IMR-90 (cell line): ENCODE data around the gene TPTE. TPM values are rescaled to one million over a fixed set of nuclear protein-coding genes. Genes with fewer than 3 reads are reported as not detected.
"Not testable (repeated sequence)": the region's sequence is repeated elsewhere in the genome, so short reads cannot be mapped to it uniquely, and the experiment has no call there.

Experiments
- ATAC-seq: fragments of 200-7000 bp; cut with Tn5 transposase; 2 replicates; pipeline ENCODE4 v1.9.1; 2020; ENCODE audit warnings: low read depth, mild to moderate bottlenecking, moderate library complexity
- BruUV-seq: library from RNA; stranded (reverse); fragments of 400-500 nt; replicated peaks from 2 replicates; lab custom pipeline; 2021; lab: Mats Ljungman, UMichigan
- CTCF ChIA-PET: fragments of 300-600 bp; formaldehyde crosslinking; extraction: SDS; loops from one replicate; lab custom pipeline; 2021; ENCODE audit warnings: antibody characterized with exemption; lab: Yijun Ruan, JAX
- POLR2A ChIA-PET: fragments of 300-600 bp; sonication (Branson Sonifier 250); formaldehyde crosslinking; loops from one replicate; lab custom pipeline; 2022; ENCODE audit warnings: antibody characterized with exemption; ENCODE audit not compliant: unreplicated experiment; lab: Charles Lee
- DNase-seq: peaks from one replicate; pipeline ENCODE4 v3.0.0; 2013
- H2AFZ ChIP-seq: replicated peaks from 2 replicates; pipeline ENCODE3; 2013; ENCODE audit warnings: low read length, mild to moderate bottlenecking; ENCODE audit not compliant: poor library complexity
- H2AK5ac ChIP-seq: 2 replicates; pipeline ENCODE4 v1.6.1; 2013; ENCODE audit warnings: low read depth, low read length, inconsistent platforms
- H2AK9ac ChIP-seq: replicated peaks from 2 replicates; pipeline ENCODE3; 2013; ENCODE audit warnings: mild to moderate bottlenecking, low read depth, low read length, moderate library complexity; ENCODE audit not compliant: poor library complexity
- H2BK120ac ChIP-seq: 2 replicates; pipeline ENCODE4 v1.6.1; 2013; ENCODE audit warnings: low read depth, low read length, inconsistent platforms
- H2BK15ac ChIP-seq: 3 replicates; pipeline ENCODE4 v1.6.1; 2013; ENCODE audit warnings: low read depth, low read length, inconsistent platforms
- H2BK20ac ChIP-seq: 2 replicates; pipeline ENCODE4 v1.6.1; 2013; ENCODE audit warnings: low read depth, mild to moderate bottlenecking, inconsistent platforms, low read length, moderate library complexity
- H2BK5ac ChIP-seq: 2 replicates; pipeline ENCODE4 v1.6.1; 2013; ENCODE audit warnings: mild to moderate bottlenecking, low read depth, low read length, inconsistent platforms; ENCODE audit not compliant: poor library complexity, severe bottlenecking
- H3K14ac ChIP-seq: replicated peaks from 2 replicates; pipeline ENCODE4 v1.6.1; 2013; ENCODE audit warnings: low read depth, low read length, inconsistent platforms
- H3K18ac ChIP-seq: 2 replicates; pipeline ENCODE4 v1.6.1; 2013; ENCODE audit warnings: low read depth, low read length, control low read depth
- H3K23ac ChIP-seq: 2 replicates; pipeline ENCODE4 v1.6.1; 2013; ENCODE audit warnings: low read depth, low read length, inconsistent platforms
- H3K27ac ChIP-seq: 2 replicates; pipeline ENCODE4 v1.5.1; 2013; ENCODE audit warnings: mild to moderate bottlenecking, control low read depth, low read length; ENCODE audit not compliant: insufficient read depth
- H3K27me3 ChIP-seq: 2 replicates; pipeline ENCODE4 v1.6.1; 2013; ENCODE audit warnings: low read length; ENCODE audit not compliant: control insufficient read depth, insufficient read depth
- H3K36me3 ChIP-seq: 2 replicates; pipeline ENCODE4 v1.6.1; 2013; ENCODE audit warnings: low read length, mixed read lengths; ENCODE audit not compliant: control insufficient read depth, insufficient read depth
- H3K4ac ChIP-seq: 2 replicates; pipeline ENCODE4 v1.6.1; 2013; ENCODE audit warnings: low read depth, low read length, inconsistent platforms
- H3K4me1 ChIP-seq: 2 replicates; pipeline ENCODE4 v1.6.1; 2013; ENCODE audit warnings: low read length, mixed read lengths; ENCODE audit not compliant: control insufficient read depth, insufficient read depth
- H3K4me2 ChIP-seq: 2 replicates; pipeline ENCODE4 v1.6.1; 2013; ENCODE audit warnings: low read depth, mild to moderate bottlenecking, control low read depth, low read length, moderate library complexity
- H3K4me3 ChIP-seq: 2 replicates; pipeline ENCODE4 v1.5.1; 2013; ENCODE audit warnings: low read depth, mild to moderate bottlenecking, control low read depth, low read length, moderate library complexity; ENCODE audit not compliant: insufficient read depth
- H3K56ac ChIP-seq: 2 replicates; pipeline ENCODE4 v1.6.1; 2013; ENCODE audit warnings: low read length, inconsistent platforms; ENCODE audit not compliant: insufficient read depth; ENCODE audit errors: extremely low read depth
- H3K79me1 ChIP-seq, 2 experiments: 2 replicates each; pipeline ENCODE4 v1.6.1; 2013; ENCODE audit warnings: low read length in 2 of 2, inconsistent platforms in 1 of 2, low read depth in 1 of 2
- H3K9ac ChIP-seq: 2 replicates; pipeline ENCODE4 v1.6.1; 2013; ENCODE audit warnings: low read depth, low read length, control low read depth
- H3K9me1 ChIP-seq: 2 replicates; pipeline ENCODE4 v1.6.1; 2013; ENCODE audit warnings: low read length, inconsistent platforms; ENCODE audit not compliant: insufficient read depth
- H3K9me3 ChIP-seq: 2 replicates; pipeline ENCODE4 v1.6.1; 2013; ENCODE audit warnings: low read length; ENCODE audit not compliant: control insufficient read depth, insufficient read depth
- H4K20me1 ChIP-seq: 2 replicates; pipeline ENCODE4 v1.6.1; 2013; ENCODE audit warnings: low read length, inconsistent platforms; ENCODE audit not compliant: insufficient read depth
- H4K5ac ChIP-seq: 2 replicates; pipeline ENCODE4 v1.6.1; 2013; ENCODE audit warnings: mild to moderate bottlenecking, low read depth, low read length, control low read depth
- H4K8ac ChIP-seq, 2 experiments: 2 replicates each; pipeline ENCODE4 v1.6.1; 2013; ENCODE audit warnings: low read depth in 2 of 2, low read length in 2 of 2, control low read depth in 1 of 2, inconsistent platforms in 1 of 2
- H4K91ac ChIP-seq: 2 replicates; pipeline ENCODE4 v1.6.1; 2013; ENCODE audit warnings: low read depth, low read length, inconsistent platforms; ENCODE audit not compliant: insufficient read depth
- WGBS, 2 experiments: methylation state at CpG; one replicate each; pipeline versions ENCODE4 v1.1.5 to v1.1.7; 2013; ENCODE audit warnings: missing lambda C conversion rate in 2 of 2; ENCODE audit not compliant: insufficient read length in 1 of 2; ENCODE audit errors: extremely low coverage in 2 of 2; 5-methylcytosine and 5-hydroxymethylcytosine counted together
- dilution Hi-C: fragments of 300-500 bp; cut with HindIII; formaldehyde crosslinking; loops from one replicate; pipeline ENCODE4 v1.14.3; 2018; ENCODE audit warnings: low sequenced_read_pairs; ENCODE audit not compliant: unreplicated experiment
- in situ Hi-C: fragments of 300-500 bp; cut with MboI; formaldehyde crosslinking; loops from 3 replicates; pipeline ENCODE4 v1.14.3; 2019; ENCODE audit warnings: low sequenced_read_pairs, inconsistent platforms, mixed read lengths
- intact Hi-C: fragments of 100-400 bp; cut with micrococcal nuclease; formaldehyde crosslinking; loops from 2 replicates; pipeline ENCODE4 v1.10.0; 2022
- polyA plus RNA-seq, 3 experiments: library from polyadenylated mRNA; depleted of rRNA; stranded (reverse); fragments of >200 nt; gene quantifications; 2 replicates each; pipeline ENCODE4 v1.2.3, GENCODE V29; 2012; ENCODE audit warnings: low replicate concordance in 1 of 3
- total RNA-seq: library from RNA; depleted of rRNA; stranded (reverse); fragments of >200 nt; gene quantifications from 2 replicates; pipeline ENCODE4 v1.2.3, GENCODE V29; 2012

TPTE gene
- total and polyA plus RNA-seq, 2 of the 4 experiments (the other 2 are of a cell fraction), result not detected

GRCh38 chr21:10607074-10607473, 85.7 kb downstream of the TPTE start:
- H3K4ac ChIP-seq, H3K18ac ChIP-seq, ATAC-seq, H3K9me1 ChIP-seq, H3K36me3 ChIP-seq, H2AK5ac ChIP-seq, H2BK120ac ChIP-seq, H3K79me1 ChIP-seq, H3K56ac ChIP-seq, H3K27me3 ChIP-seq, intact Hi-C loops, H3K14ac ChIP-seq, H2AK9ac ChIP-seq, H3K4me2 ChIP-seq, H3K23ac ChIP-seq, H2AFZ ChIP-seq, H3K9ac ChIP-seq, H4K8ac ChIP-seq, H3K4me1 ChIP-seq, H3K27ac ChIP-seq, BruUV-seq, dilution Hi-C loops, POLR2A ChIA-PET, H4K5ac ChIP-seq, H2BK15ac ChIP-seq, H2BK5ac ChIP-seq, H4K20me1 ChIP-seq, in situ Hi-C loops, CTCF ChIA-PET, DNase-seq, H2BK20ac ChIP-seq, H4K91ac ChIP-seq, H3K4me3 ChIP-seq: not testable (repeated sequence)
- WGBS, 2 experiments, result 35% methylated on average over 2 of the region's 7 CpGs; no CpG with 5 or more reads in 1 of the 2 experiments
- peaks cover 10% of the 10 kb centered on the region for H3K9me3 ChIP-seq

- BruUV-seq, result not testable (repeated sequence)
Observed at GRCh38 chr21:10614285-10614684, 92.9 kb downstream of the TPTE start.

More at GRCh38 chr21:10614285-10614684, 92.9 kb downstream of the TPTE start:
- H3K4me3 ChIP-seq, H4K20me1 ChIP-seq, in situ Hi-C loops, H3K18ac ChIP-seq, CTCF ChIA-PET, H2BK120ac ChIP-seq, H3K79me1 ChIP-seq, intact Hi-C loops, H3K9ac ChIP-seq, H3K4ac ChIP-seq, H2BK15ac ChIP-seq, H4K5ac ChIP-seq, H3K4me2 ChIP-seq, H2BK5ac ChIP-seq, ATAC-seq, H4K8ac ChIP-seq, H3K4me1 ChIP-seq, H3K9me1 ChIP-seq, H2AK9ac ChIP-seq, H3K27me3 ChIP-seq, H3K23ac ChIP-seq, H3K27ac ChIP-seq, H2BK20ac ChIP-seq, H2AK5ac ChIP-seq, H2AFZ ChIP-seq, H3K14ac ChIP-seq, H4K91ac ChIP-seq, H3K56ac ChIP-seq, POLR2A ChIA-PET, H3K36me3 ChIP-seq, dilution Hi-C loops, DNase-seq: not testable (repeated sequence)
- H3K9me3 ChIP-seq, result peaks cover 12% of the 10 kb centered on the region
- WGBS, 2 experiments, result 53% methylated on average over 2 of the region's 6 CpGs; no CpG with 5 or more reads in 1 of the 2 experiments
